ENCODE data around the gene GMDS. TPM values are rescaled to one million over a fixed set of nuclear protein-coding genes. Genes with fewer than 3 reads are reported as not detected.

The GMDS gene
- total RNA-seq, 2 experiments from 2014 or later, result 13.9 to 16.4 TPM

- Mint-ChIP-seq H3K9me3 (no peaks in the 10 kb centered on the region), H3K27ac (no peak overlapping the region), H3K27me3 (peaks cover 58% of the 10 kb centered on the region), H3K36me3 (ENCODE audit: low read depth) (no peaks in the 10 kb centered on the region), H3K4me3 (no peak overlapping the region), H3K4me1 (ENCODE audit: low read depth) (peaks cover 8% of the 10 kb centered on the region)
- no peaks in the 10 kb centered on the region for H3K9me3 ChIP-seq (ENCODE audit: control insufficient read depth in 1 of 2, insufficient read depth in 1 of 2, low read length in 2 of 2)
- no peak overlapping the region for H3K27ac ChIP-seq (ENCODE audit: low read depth in 1 of 2, low read length in 2 of 2)
- TF ChIP-seq, protein P1, sequence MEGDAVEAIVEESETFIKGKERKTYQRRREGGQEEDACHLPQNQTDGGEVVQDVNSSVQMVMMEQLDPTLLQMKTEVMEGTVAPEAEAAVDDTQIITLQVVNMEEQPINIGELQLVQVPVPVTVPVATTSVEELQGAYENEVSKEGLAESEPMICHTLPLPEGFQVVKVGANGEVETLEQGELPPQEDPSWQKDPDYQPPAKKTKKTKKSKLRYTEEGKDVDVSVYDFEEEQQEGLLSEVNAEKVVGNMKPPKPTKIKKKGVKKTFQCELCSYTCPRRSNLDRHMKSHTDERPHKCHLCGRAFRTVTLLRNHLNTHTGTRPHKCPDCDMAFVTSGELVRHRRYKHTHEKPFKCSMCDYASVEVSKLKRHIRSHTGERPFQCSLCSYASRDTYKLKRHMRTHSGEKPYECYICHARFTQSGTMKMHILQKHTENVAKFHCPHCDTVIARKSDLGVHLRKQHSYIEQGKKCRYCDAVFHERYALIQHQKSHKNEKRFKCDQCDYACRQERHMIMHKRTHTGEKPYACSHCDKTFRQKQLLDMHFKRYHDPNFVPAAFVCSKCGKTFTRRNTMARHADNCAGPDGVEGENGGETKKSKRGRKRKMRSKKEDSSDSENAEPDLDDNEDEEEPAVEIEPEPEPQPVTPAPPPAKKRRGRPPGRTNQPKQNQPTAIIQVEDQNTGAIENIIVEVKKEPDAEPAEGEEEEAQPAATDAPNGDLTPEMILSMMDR (IDR thresholded peaks at IDR 0.05), result no peak
- intact Hi-C loops (cut with DNase I, micrococcal nuclease), result no loop called here
- no peak overlapping the region for H3K4me3 ChIP-seq (ENCODE audit: low read length)
- ChIA-PET POLR2A (no interaction called here), CTCF (no interaction called here)
- DNase-seq (no peak), ATAC-seq (ENCODE audit: poor library complexity) (no peak)
- H3K4me1 ChIP-seq (ENCODE audit: insufficient read depth, low read length), result no peaks in the 10 kb centered on the region
- no peaks in the 10 kb centered on the region for H3K36me3 ChIP-seq (ENCODE audit: insufficient read depth, low read length)
- H3K27me3 ChIP-seq (ENCODE audit: control insufficient read depth in 1 of 2, insufficient read depth in 2 of 2, low read length in 2 of 2), result peaks cover 24 to 32% of the 10 kb centered on the region in 2 experiments
Measured at GRCh38 chr6:1630771-1631217, 614.6 kb downstream of the GMDS start.

- Histone ChIP-seq H3K36me3 (ENCODE audit: insufficient read depth, low read length) (no peaks in the 10 kb centered on the region), H3K4me3 (ENCODE audit: low read length) (no peak overlapping the region), H3K27me3 (ENCODE audit: control insufficient read depth in 1 of 2, insufficient read depth in 2 of 2, low read length in 2 of 2) (peaks cover 29 to 36% of the 10 kb centered on the region in 2 experiments), H3K27ac (ENCODE audit: low read depth in 1 of 2, low read length in 2 of 2) (no peak overlapping the region), H3K9me3 (ENCODE audit: control insufficient read depth in 1 of 2, insufficient read depth in 1 of 2, low read length in 2 of 2) (no peaks in the 10 kb centered on the region), H3K4me1 (ENCODE audit: insufficient read depth, low read length) (peaks cover 2% of the 10 kb centered on the region)
- Mint-ChIP-seq H3K36me3 (ENCODE audit: low read depth) (no peaks in the 10 kb centered on the region), H3K4me1 (ENCODE audit: low read depth) (peaks cover 13% of the 10 kb centered on the region), H3K27ac (no peak overlapping the region), H3K27me3 (peaks cover 64% of the 10 kb centered on the region), H3K4me3 (no peak overlapping the region), H3K9me3 (no peaks in the 10 kb centered on the region)
- intact Hi-C loops (cut with DNase I, micrococcal nuclease), result no loop called here
- no peak for ATAC-seq (ENCODE audit: poor library complexity)
- peak in 1 of 14 experiments; percentile 23 for DNase-seq
- TF ChIP-seq, protein P1 (IDR thresholded peaks at IDR 0.05), result no peak
- ChIA-PET POLR2A (no interaction called here), CTCF (no interaction called here)
Measured at GRCh38 chr6:1630212-1630770, 615.1 kb downstream of the GMDS start.

DNA sequence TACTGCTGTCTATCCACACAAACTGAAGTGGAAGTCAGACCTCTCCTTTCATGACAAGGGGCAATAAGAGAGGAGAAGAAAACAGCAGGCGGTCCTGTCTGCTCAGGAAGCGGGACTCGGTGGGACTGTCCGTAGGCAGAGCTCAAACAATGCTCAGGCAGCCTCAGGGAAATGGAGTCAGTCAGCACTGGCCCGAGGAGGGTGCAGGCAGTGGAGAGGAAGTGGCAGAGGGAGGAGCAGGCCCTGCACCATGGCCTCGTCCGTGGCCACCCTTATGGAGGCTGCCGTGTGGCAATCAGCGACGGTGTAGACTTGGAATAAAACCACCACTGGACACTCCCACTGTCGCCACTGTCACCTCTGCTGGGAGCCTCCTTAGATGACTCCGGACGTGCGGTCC is 616.1 kb downstream of the GMDS start:
- no peak overlapping the region for H3K4me3 ChIP-seq (ENCODE audit: low read length)
- no peaks in the 10 kb centered on the region for H3K9me3 Mint-ChIP-seq
- H3K27me3 Mint-ChIP-seq, result peaks cover 69% of the 10 kb centered on the region
- peaks cover 18% of the 10 kb centered on the region for H3K4me1 Mint-ChIP-seq (ENCODE audit: low read depth)
- H3K4me3 Mint-ChIP-seq, result no peak overlapping the region
- ChIA-PET CTCF (no interaction called here), POLR2A (no interaction called here)
- DNase-seq (peak in 1 of 14 experiments; percentile 17), ATAC-seq (ENCODE audit: poor library complexity) (no peak)
- peaks cover 38 to 45% of the 10 kb centered on the region in 2 experiments for H3K27me3 ChIP-seq (ENCODE audit: control insufficient read depth in 1 of 2, insufficient read depth in 2 of 2, low read length in 2 of 2)
- H3K36me3 ChIP-seq (ENCODE audit: insufficient read depth, low read length), result no peaks in the 10 kb centered on the region
- TF ChIP-seq, protein P1 (IDR thresholded peaks at IDR 0.05), result no peak
- intact Hi-C loops (cut with DNase I, micrococcal nuclease), result no loop called here
- no peaks in the 10 kb centered on the region for H3K36me3 Mint-ChIP-seq (ENCODE audit: low read depth)
- H3K4me1 ChIP-seq (ENCODE audit: insufficient read depth, low read length), result peaks cover 12% of the 10 kb centered on the region
- H3K27ac Mint-ChIP-seq, result no peak overlapping the region
- peaks cover 0 to 8% of the 10 kb centered on the region in 2 experiments for H3K9me3 ChIP-seq (ENCODE audit: control insufficient read depth in 1 of 2, insufficient read depth in 1 of 2, low read length in 2 of 2)
- no peak overlapping the region for H3K27ac ChIP-seq (ENCODE audit: low read depth in 1 of 2, low read length in 2 of 2)

Measured in CD4-positive, alpha-beta T cell (primary cell).